Breast epithelium (tissue), 4 donors: ENCODE measurements around the gene ZFYVE21. TPM values are rescaled to one million over a fixed set of nuclear protein-coding genes. Genes with fewer than 3 reads are reported as not detected.

Source experiments
- DNase-seq, 2 donors: peaks; one replicate each; pipeline ENCODE4 v3.0.0-alpha.2; 2019; ENCODE audit warnings: low spot score in 2 of 2
- H3K27ac ChIP-seq, 2 donors: fragments of 200-600 bp; sonication (generic) in 1 of 2; one replicate each; pipeline ENCODE4 v1.5.1; 2016 to 2019; ENCODE audit warnings: mild to moderate bottlenecking in 1 of 2
- H3K27me3 ChIP-seq, 2 donors: fragments of 200-600 bp; sonication (generic) in 1 of 2; one replicate each; pipeline versions ENCODE4 v1.5.1 to v1.6.0; 2017 to 2019; ENCODE audit warnings: control low read depth in 1 of 2, mild to moderate bottlenecking in 1 of 2
- H3K36me3 ChIP-seq: fragments of 200-600 bp; one replicate; pipeline ENCODE4 v1.5.1; 2019
- H3K4me1 ChIP-seq, 2 donors: fragments of 200-600 bp; sonication (generic); one replicate each; pipeline ENCODE4 v1.5.1; 2016 to 2019; ENCODE audit warnings: control low read depth in 1 of 2
- H3K4me3 ChIP-seq, 3 donors: fragments of 200-600 bp; sonication (generic); 1 replicate in 2 of 3; 2 replicates in 1 of 3; pipeline ENCODE4 v1.5.1; 2016 to 2019; ENCODE audit warnings: mild to moderate bottlenecking in 3 of 3, moderate library complexity in 2 of 3
- H3K9me3 ChIP-seq, 2 donors: fragments of 200-600 bp; sonication (generic) in 1 of 2; one replicate each; pipeline ENCODE4 v1.5.1; 2016 to 2019; ENCODE audit warnings: control low read depth in 1 of 2
- POLR2A ChIP-seq: fragments of 450-650 bp; IDR thresholded peaks from one replicate; pipeline ENCODE4 v1.6.1; 2016; ENCODE audit warnings: antibody characterized with exemption, mild to moderate bottlenecking, moderate library complexity
- POLR2AphosphoS5 ChIP-seq, 3 donors: sonication (generic); formaldehyde crosslinking; IDR thresholded peaks; one replicate each; pipeline ENCODE4 v1.6.1; 2017; ENCODE audit warnings: antibody characterized with exemption in 3 of 3
- intact Hi-C: fragments of 100-400 bp; cut with DNase I; formaldehyde crosslinking; loops from one replicate; pipeline ENCODE4 v1.15.1; 2023; ENCODE audit warnings: low total_unique reads
- total RNA-seq, 3 donors: library from RNA; depleted of rRNA; stranded (reverse); fragments of >200 nt; gene quantifications; one replicate each; pipeline ENCODE4 v1.1.0, GENCODE V29; 2016
- TF ChIP-seq, protein P1 (sequence below), 3 donors: fragments of 450-650 bp; IDR thresholded peaks; one replicate each; pipeline ENCODE4 v1.5.1; 2016 to 2017; ENCODE audit warnings: antibody characterized with exemption in 3 of 3, mild to moderate bottlenecking in 3 of 3, moderate library complexity in 3 of 3

ZFYVE21 gene
- total RNA-seq, 3 donors from 2014 or later = 57.4 to 140 (median 96.0) TPM

GRCh38 chr14:103728721-103729120 is 13.1 kb downstream of the ZFYVE21 start:
- Histone ChIP-seq H3K4me3 (no peak overlapping the region), H3K27me3 (no peaks in the 10 kb centered on the region), H3K9me3 (no peaks in the 10 kb centered on the region), H3K27ac (peak overlapping the region; percentile 80 to 84), H3K36me3 (no peaks in the 10 kb centered on the region), H3K4me1 (peaks cover 0 to 24% of the 10 kb centered on the region in 2 donors)
- intact Hi-C loops = no loop called here
- DNase-seq = peak in 1 of 2 donors; percentile 72
- no peak for TF ChIP-seq POLR2AphosphoS5 (IDR thresholded peaks at IDR 0.05)
- TF ChIP-seq, protein P1, sequence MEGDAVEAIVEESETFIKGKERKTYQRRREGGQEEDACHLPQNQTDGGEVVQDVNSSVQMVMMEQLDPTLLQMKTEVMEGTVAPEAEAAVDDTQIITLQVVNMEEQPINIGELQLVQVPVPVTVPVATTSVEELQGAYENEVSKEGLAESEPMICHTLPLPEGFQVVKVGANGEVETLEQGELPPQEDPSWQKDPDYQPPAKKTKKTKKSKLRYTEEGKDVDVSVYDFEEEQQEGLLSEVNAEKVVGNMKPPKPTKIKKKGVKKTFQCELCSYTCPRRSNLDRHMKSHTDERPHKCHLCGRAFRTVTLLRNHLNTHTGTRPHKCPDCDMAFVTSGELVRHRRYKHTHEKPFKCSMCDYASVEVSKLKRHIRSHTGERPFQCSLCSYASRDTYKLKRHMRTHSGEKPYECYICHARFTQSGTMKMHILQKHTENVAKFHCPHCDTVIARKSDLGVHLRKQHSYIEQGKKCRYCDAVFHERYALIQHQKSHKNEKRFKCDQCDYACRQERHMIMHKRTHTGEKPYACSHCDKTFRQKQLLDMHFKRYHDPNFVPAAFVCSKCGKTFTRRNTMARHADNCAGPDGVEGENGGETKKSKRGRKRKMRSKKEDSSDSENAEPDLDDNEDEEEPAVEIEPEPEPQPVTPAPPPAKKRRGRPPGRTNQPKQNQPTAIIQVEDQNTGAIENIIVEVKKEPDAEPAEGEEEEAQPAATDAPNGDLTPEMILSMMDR (IDR thresholded peaks at IDR 0.05) = peak in 2 of 3 donors; percentile 30 to 52
- TF ChIP-seq POLR2A = no peak

DNA sequence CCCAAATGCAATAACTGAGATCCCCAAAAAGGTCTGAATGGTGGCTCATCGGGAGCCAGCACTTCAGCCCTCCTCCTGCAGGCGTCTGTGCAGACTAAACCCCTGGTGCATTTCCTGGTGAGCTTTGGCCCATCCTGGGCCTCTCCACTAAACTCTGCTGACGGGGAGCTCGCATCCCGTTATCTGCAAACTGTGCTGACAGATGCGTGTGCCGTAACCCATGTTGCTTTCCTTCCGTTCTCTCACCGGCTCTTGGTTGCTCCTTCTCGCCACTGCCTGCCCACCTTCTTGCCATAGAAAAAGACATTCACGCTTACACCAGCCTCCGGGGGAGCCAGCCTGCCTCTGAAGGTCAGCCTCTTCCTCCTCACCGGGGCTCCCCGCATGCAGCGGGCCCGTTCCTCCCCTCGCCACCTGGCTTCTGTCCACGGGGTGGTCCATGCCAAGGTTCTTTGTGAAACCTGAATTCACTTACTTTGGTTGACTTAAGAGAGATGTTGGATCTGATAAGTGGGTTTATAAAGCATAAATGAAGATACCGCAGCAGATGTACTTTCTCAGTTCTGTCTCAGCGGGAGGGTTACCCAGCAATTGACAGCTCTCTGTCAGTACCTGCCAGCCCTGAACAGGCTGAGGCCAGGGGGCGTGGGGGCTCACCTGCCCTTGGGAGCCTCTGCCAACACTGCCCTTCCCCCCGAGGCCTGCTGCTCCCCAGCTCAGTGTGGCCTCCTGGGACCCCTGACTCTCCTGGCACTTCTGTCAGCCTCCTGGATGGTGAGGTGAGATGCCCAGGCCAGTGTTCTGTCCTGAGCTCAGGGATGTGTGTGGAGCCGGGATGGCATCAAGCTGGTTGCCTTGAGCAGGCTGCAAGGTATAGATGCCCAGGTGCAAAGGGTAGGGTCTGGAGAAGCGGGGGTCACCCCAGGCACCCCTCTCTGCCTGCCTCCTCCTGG is 14.2 kb downstream of the ZFYVE21 start:
- Histone ChIP-seq H3K36me3 (no peaks in the 10 kb centered on the region), H3K9me3 (no peaks in the 10 kb centered on the region), H3K4me1 (peaks cover 0 to 17% of the 10 kb centered on the region in 2 donors), H3K27me3 (no peaks in the 10 kb centered on the region), H3K4me3 (no peak overlapping the region), H3K27ac (peak overlapping the region; percentile 80 to 84)
- DNase-seq = no peak
- TF ChIP-seq, protein P1 (IDR thresholded peaks at IDR 0.05) = peak in 1 of 3 donors; percentile 19
- TF ChIP-seq POLR2A = no peak
- intact Hi-C loops = no loop called here

DNA sequence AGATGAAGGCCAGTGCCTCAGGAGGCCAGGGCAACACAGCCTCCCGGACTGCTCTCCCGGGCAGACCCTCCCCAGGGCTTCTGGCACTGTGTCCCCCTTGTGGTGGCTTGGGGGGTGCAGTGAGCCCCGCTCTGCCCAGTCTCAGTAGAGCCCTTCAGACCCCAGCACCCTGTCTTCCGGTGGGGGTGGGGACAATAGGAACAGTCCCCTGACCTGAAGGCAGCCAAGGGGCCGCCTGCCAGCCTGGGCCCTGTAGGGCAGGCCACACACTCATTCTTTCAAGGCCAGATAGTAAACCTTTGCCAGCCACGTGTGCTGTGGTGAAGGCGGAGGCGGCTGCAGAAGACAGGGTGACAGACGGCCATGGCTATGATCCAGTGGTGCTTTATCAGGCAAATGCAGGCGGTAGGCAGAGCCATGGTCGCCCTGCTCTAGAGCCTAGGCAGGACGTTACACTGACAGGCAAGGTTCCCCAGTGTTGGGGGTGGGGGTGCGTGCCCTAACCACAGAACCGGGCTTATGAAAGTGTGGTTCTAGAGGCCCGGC is 15.0 kb downstream of the ZFYVE21 start:
- Histone ChIP-seq H3K9me3 (no peaks in the 10 kb centered on the region), H3K4me1 (peaks cover 4 to 21% of the 10 kb centered on the region in 2 donors), H3K27ac (peak overlapping the region in 1 of 2 donors; percentile 84), H3K36me3 (no peaks in the 10 kb centered on the region), H3K27me3 (no peaks in the 10 kb centered on the region), H3K4me3 (no peak overlapping the region)
- no peak for TF ChIP-seq POLR2A
- TF ChIP-seq, protein P1 (IDR thresholded peaks at IDR 0.05) = no peak
- no peak for TF ChIP-seq POLR2AphosphoS5 (IDR thresholded peaks at IDR 0.05)
- intact Hi-C loops = no loop called here
- DNase-seq = peak in 1 of 2 donors; percentile 68

GRCh38 chr14:103731481-103731880 is 15.9 kb downstream of the ZFYVE21 start:
- H3K27ac ChIP-seq = no peak overlapping the region

More at GRCh38 chr14:103731481-103731880, 15.9 kb downstream of the ZFYVE21 start:
- TF ChIP-seq POLR2A (no peak), POLR2AphosphoS5 (IDR thresholded peaks at IDR 0.05) (no peak)
- TF ChIP-seq, protein P1 (IDR thresholded peaks at IDR 0.05) = no peak
- H3K36me3 ChIP-seq = no peaks in the 10 kb centered on the region
- H3K4me3 ChIP-seq = no peak overlapping the region
- peaks cover 13 to 28% of the 10 kb centered on the region in 2 donors for H3K4me1 ChIP-seq
- H3K27me3 ChIP-seq = no peaks in the 10 kb centered on the region
- DNase-seq = no peak
- H3K9me3 ChIP-seq = no peaks in the 10 kb centered on the region
- intact Hi-C loops = no loop called here
